Activated naive CD8-positive, alpha-beta T cell (primary cell): ENCODE data around the gene MAFG.

ENCODE experiments used
- H3K27ac Mint-ChIP-seq: one replicate; pipeline ENCODE4 v1.8.0; 2021; ENCODE audit warnings: mixed read lengths
- H3K27me3 Mint-ChIP-seq: one replicate; pipeline ENCODE4 v1.8.0; 2021; ENCODE audit warnings: mixed read lengths
- H3K36me3 Mint-ChIP-seq: one replicate; pipeline ENCODE4 v1.8.0; 2021; ENCODE audit warnings: mixed read lengths
- H3K4me1 Mint-ChIP-seq: one replicate; pipeline ENCODE4 v1.8.0; 2021; ENCODE audit warnings: low read depth, mixed read lengths
- H3K4me3 Mint-ChIP-seq: one replicate; pipeline ENCODE4 v1.8.0; 2021; ENCODE audit warnings: mild to moderate bottlenecking, mixed read lengths
- H3K9me3 Mint-ChIP-seq: one replicate; pipeline ENCODE4 v1.8.0; 2021; ENCODE audit warnings: low read depth, mixed read lengths

The MAFG gene

GRCh38 chr17:81933178-81933699, 5.7 kb upstream of the MAFG start:
- no peak overlapping the region for H3K4me3 Mint-ChIP-seq
- H3K4me1 Mint-ChIP-seq, result peaks cover 22% of the 10 kb centered on the region
- H3K9me3 Mint-ChIP-seq, result no peaks in the 10 kb centered on the region
- no peaks in the 10 kb centered on the region for H3K27me3 Mint-ChIP-seq
- no peaks in the 10 kb centered on the region for H3K36me3 Mint-ChIP-seq
- no peak overlapping the region for H3K27ac Mint-ChIP-seq

DNA sequence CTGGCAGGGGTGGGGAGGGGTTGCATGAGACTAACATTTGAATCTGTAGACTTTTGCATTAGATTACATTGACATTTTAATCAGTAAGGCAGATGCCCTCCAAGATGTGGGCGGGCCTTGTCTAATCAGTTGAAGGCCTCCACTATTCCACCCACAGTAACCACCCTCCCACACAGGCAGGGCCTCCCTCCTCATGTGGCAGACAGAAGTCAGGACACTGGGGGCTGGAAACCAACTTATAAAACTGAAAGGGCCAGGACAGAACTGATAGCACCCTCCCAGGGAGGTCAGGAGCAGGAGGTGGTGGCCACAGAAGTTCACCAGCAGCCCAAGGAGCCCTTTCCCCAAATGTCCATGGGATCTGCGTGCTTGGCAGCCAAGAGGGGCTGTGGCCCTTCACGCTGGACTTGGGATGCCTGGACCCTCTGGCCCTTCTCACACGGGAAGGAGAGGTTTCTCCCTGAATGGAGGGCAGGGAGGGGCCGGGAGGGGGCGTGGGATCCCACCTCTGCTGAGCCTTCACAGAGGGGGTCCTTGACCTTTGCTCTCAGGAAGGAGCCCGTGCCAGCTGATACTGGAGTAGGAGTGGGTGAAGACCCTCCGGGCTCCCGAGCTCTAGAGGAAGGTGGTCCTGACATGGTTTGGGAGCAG, 4.9 kb upstream of the MAFG start:
- Mint-ChIP-seq H3K4me3 (no peak overlapping the region), H3K4me1 (peaks cover 18% of the 10 kb centered on the region), H3K27me3 (no peaks in the 10 kb centered on the region), H3K36me3 (no peaks in the 10 kb centered on the region), H3K27ac (no peak overlapping the region), H3K9me3 (no peaks in the 10 kb centered on the region)

- H3K27ac Mint-ChIP-seq, result no peak overlapping the region
- H3K4me1 Mint-ChIP-seq, result peaks cover 17% of the 10 kb centered on the region
- no peaks in the 10 kb centered on the region for H3K27me3 Mint-ChIP-seq
- H3K36me3 Mint-ChIP-seq, result no peaks in the 10 kb centered on the region
- no peaks in the 10 kb centered on the region for H3K9me3 Mint-ChIP-seq
- H3K4me3 Mint-ChIP-seq, result no peak overlapping the region
Observed at GRCh38 chr17:81931557-81932332, 4.2 kb upstream of the MAFG start.

DNA sequence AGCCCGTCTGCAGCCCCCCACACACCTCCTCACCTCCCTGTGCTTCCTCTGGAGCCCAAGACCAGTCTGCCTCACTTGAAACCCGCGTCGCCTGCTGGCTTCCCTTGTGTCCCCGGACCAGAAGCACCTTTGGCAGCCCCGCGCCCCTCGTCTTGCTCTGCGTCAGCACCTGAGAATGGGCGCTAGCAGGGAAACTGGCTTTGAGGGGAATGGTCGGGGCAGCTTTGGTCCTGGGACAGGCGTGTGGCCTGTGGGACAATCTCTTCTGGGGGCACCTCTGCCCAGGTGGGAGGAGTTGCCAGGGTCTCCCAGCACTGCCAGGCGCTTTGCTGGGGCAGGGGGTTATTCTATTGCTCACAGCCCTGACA, 3.6 kb upstream of the MAFG start:
- Mint-ChIP-seq H3K4me1 (peaks cover 22% of the 10 kb centered on the region), H3K27me3 (no peaks in the 10 kb centered on the region), H3K27ac (no peak overlapping the region), H3K9me3 (no peaks in the 10 kb centered on the region), H3K4me3 (peak overlapping the region; percentile 35), H3K36me3 (no peaks in the 10 kb centered on the region)

DNA sequence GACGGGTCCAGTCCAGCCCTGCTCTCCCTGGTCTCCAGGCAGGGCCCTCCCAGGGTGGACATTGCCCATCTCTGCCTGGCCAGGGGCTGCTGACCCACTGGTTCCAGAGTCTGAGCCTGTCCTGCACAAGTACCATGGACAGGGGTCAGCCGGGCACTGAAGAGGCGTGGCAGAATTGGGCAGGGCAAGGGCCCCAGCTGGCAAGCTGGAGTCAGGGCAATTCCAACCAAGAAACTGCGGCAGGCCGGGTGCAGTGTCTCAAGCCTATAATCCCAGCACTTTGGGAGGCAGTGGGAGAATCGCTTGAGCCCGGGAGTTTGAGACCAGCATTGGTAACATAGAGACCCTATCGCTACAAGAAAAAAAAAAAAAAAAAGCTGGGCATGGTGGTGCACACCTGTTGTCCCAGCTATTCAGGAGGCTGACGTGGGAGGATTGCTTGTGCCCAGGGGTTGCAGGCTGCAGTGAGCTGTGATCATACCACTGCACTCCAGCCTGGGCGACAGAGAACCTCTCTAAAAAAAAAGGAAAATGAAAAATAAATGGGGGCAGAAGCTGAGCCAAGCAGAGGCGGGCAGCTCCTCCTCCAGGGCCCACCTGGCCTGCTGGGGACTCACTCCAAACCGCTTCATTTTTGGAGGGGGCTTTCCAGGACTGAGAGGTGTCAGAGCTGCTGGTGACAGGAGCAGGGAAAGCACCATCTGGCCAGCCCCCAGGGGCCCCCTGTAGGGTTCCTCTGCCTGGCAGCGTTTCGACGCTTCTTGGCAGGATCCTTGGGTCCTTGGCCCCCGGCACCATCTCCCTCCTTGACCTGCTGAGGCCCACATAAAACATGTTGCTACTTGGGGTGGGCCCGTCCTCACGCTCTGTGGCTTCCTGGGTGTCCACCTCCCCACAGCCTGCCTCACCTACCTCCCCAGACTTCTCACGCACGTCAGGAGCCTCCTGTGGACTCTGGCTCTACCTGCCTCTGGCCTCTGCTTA, 2.9 kb upstream of the MAFG start:
- H3K27ac Mint-ChIP-seq, result no peak overlapping the region
- H3K9me3 Mint-ChIP-seq, result no peaks in the 10 kb centered on the region
- no peaks in the 10 kb centered on the region for H3K27me3 Mint-ChIP-seq
- peaks cover 23% of the 10 kb centered on the region for H3K4me1 Mint-ChIP-seq
- H3K36me3 Mint-ChIP-seq, result no peaks in the 10 kb centered on the region
- peak overlapping the region; percentile 35 for H3K4me3 Mint-ChIP-seq

DNA sequence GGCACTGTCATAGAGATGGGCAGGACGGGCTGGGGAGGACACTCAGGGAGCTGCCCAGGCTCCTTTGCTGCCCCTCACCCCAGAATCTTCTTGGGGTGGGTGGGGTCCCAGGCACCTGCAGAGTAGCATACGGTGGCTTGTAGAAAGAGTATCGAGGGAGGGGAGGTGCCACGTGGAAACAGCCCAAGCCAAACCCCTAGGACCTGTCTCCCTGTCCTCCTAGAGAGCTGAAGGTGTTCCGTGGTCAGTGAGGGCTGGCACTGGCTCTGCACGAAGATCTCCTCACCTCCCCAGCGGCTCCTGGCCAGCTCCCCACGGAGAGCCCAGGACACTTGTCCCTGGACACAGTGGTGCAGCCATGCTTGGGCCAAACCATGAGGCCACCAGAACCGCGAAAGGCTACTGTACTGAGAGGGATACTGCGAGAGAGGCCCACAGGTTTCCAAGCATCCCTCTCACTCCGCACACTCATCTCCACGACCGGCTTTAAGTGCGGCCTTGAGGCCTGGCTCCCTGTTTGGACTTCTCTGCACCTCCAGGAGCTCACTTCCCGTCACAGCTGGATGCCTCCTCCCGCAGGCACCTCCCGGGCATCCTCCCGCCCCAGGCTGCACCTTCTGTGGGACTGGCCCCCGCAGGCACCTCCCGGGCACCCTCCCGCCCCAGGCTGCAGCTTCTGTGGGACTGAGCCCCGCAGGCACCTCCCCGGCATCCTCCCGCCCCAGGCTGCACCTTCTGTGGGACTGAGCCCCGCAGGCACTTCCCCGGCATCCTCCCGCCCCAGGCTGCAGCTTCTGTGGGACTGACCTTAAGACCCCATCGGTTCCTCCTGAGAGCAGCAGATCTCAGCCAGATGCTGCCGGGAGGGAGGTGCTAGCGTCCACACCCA, 2.0 kb upstream of the MAFG start:
- Mint-ChIP-seq H3K9me3 (no peaks in the 10 kb centered on the region), H3K4me1 (peaks cover 27% of the 10 kb centered on the region), H3K4me3 (peak overlapping the region; percentile 72), H3K27me3 (no peaks in the 10 kb centered on the region), H3K27ac (no peak overlapping the region), H3K36me3 (no peaks in the 10 kb centered on the region)

DNA sequence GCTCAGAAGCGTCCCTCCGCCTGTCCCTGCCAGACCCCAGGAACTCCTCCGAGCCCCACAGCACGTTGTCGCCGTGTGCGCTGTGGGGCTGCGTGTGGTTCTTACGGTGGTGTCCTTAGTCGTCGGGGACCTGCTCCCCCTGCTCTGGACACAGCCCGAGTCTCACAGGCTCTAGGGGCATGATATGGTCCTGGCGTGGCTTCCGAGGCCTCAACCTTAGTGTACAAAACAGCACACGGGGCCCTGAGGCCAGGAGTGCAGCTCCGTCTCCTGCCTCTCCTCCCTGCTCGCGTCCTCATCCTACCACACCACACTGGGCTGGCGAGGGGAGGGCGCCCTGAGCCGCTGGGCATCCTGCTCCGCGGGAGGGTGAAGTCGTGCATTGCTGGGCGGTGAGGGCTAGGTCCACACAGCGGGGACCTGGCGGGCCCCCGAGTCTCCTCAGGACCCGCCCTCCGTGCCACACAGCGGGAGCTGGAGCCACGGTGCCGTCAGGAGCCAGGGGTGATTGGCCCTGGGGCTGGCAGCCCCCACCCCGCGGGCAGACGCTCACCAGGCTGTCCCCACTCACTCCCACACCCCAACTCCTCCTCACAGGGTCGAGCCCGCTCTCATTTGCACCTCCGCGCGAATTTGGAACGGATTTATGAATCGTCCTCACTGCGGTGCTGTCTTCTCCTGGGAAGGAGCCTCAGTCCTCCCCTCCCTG, 1.2 kb upstream of the MAFG start:
- H3K27ac Mint-ChIP-seq, result no peak overlapping the region
- peaks cover 26% of the 10 kb centered on the region for H3K4me1 Mint-ChIP-seq

GRCh38 chr17:81927152-81927652, 333 bp downstream of the MAFG start:
- Mint-ChIP-seq H3K27ac (no peak overlapping the region), H3K27me3 (no peaks in the 10 kb centered on the region), H3K4me1 (peaks cover 23% of the 10 kb centered on the region), H3K36me3 (no peaks in the 10 kb centered on the region), H3K9me3 (no peaks in the 10 kb centered on the region), H3K4me3 (peak overlapping the region; percentile 30)

More for the DNA sequence above, 1.2 kb upstream of the MAFG start:
- no peaks in the 10 kb centered on the region for H3K9me3 Mint-ChIP-seq
- no peaks in the 10 kb centered on the region for H3K27me3 Mint-ChIP-seq
- H3K4me3 Mint-ChIP-seq, result peak overlapping the region; percentile 72
- H3K36me3 Mint-ChIP-seq, result no peaks in the 10 kb centered on the region

- no peaks in the 10 kb centered on the region for H3K9me3 Mint-ChIP-seq
- H3K27ac Mint-ChIP-seq, result peak overlapping the region; percentile 90
Observed at GRCh38 chr17:81926451-81927151, 934 bp downstream of the MAFG start.

GRCh38 chr17:81925860-81926450, 1.6 kb downstream of the MAFG start:
- Mint-ChIP-seq H3K27ac (peak overlapping the region; percentile 90), H3K9me3 (no peaks in the 10 kb centered on the region), H3K4me1 (peaks cover 21% of the 10 kb centered on the region), H3K4me3 (peak overlapping the region; percentile 90), H3K36me3 (no peaks in the 10 kb centered on the region), H3K27me3 (no peaks in the 10 kb centered on the region)

More at GRCh38 chr17:81926451-81927151, 934 bp downstream of the MAFG start:
- H3K27me3 Mint-ChIP-seq, result no peaks in the 10 kb centered on the region
- peaks cover 23% of the 10 kb centered on the region for H3K4me1 Mint-ChIP-seq
- H3K4me3 Mint-ChIP-seq, result peak overlapping the region; percentile 90
- H3K36me3 Mint-ChIP-seq, result no peaks in the 10 kb centered on the region

DNA sequence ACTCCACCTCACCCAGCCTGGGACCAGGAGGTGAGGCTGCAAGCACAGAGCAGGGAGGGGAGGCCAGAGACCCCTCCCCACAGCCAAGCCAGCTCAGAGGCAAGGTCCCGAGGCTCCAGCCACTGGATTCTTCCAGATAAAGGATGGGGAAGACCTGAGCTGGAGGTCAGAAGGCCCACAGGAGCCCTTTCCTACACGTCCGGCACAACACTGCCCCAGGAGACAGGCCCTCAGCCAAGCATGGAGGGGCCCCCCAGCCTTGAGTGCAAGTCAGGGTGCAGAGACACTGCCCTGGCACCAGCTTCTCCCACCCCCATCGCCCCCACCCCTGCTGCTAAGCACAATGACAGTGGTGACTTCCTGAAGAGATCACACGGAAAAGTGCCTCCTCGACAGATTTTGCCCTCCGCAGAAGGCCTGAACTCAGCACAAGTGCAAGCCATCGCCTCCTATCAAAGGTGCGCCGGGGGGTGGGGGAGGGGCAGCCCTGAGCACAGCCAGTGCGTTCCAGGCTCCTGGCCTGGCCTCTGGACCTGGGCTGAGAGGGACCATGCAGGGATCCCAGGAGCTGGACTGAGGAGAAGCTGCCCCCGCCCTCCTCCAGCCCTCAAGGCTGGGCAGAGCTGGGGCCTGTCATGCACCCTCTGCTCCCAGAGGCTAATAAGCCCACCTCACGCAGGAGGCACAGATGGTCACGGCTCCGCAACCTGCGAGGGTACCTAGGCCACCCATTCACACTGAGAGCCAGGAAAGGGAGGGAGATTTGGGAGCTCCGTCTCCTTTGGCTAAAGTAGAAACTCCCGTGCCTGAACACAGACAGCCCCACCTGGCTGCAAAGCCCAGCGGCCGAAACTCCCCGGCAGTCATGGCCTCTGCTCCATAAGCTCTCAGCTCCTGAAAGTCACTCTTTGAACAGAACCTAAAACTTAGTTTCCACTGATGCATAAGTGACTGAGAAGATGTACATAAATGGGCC, 2.7 kb downstream of the MAFG start:
- no peaks in the 10 kb centered on the region for H3K36me3 Mint-ChIP-seq

More for the DNA sequence above, 2.7 kb downstream of the MAFG start:
- peaks cover 18% of the 10 kb centered on the region for H3K4me1 Mint-ChIP-seq
- no peaks in the 10 kb centered on the region for H3K9me3 Mint-ChIP-seq
- H3K27ac Mint-ChIP-seq, result no peak overlapping the region
- peak overlapping the region; percentile 90 for H3K4me3 Mint-ChIP-seq
- H3K27me3 Mint-ChIP-seq, result no peaks in the 10 kb centered on the region
